K562 (cell line): ENCODE data around the gene ARHGAP30. TPM values are rescaled to one million over a fixed set of nuclear protein-coding genes. Genes with fewer than 3 reads are reported as not detected.

ENCODE experiments used
- ARHGAP35 ChIP-seq: fragments of 450-650 bp; IDR thresholded peaks from 2 replicates; pipeline ENCODE4 v1.6.1; 2018; ENCODE audit not compliant: partially characterized antibody
- ARNT ChIP-seq, 2 experiments: fragments of 450-650 bp; IDR thresholded peaks; 2 replicates each; pipeline ENCODE4 v1.6.1; 2016; ENCODE audit warnings: mild to moderate bottlenecking in 1 of 2
- DPF2 ChIP-seq: fragments of 450-650 bp; IDR thresholded peaks from 2 replicates; pipeline ENCODE4 v1.6.1; 2016
- GABPA ChIP-seq: fragments of 200-800 bp; sonication (Bioruptor generic); conservative IDR thresholded peaks from 2 replicates; pipeline ENCODE4 v1.6.1; 2016; ENCODE audit warnings: low read depth, missing genetic modification characterization, missing compliant biosample characterization
- IRF2 ChIP-seq: sonication (generic); formaldehyde crosslinking; IDR thresholded peaks from 2 replicates; pipeline ENCODE4 v1.8.1; 2022; ENCODE audit warnings: mild to moderate bottlenecking, missing genetic modification reagents
- KDM5B ChIP-seq: fragments of 200-600 bp; sonication (generic); IDR thresholded peaks from 2 replicates; pipeline ENCODE4 v1.6.1; 2012; ENCODE audit warnings: low read depth, mild to moderate bottlenecking, moderate library complexity, low read length, control low read depth, inconsistent platforms; ENCODE audit not compliant: insufficient replicate concordance
- LARP7 ChIP-seq: fragments of 450-650 bp; IDR thresholded peaks from 2 replicates; pipeline ENCODE4 v1.6.1; 2016
- POLR3A ChIP-seq: IDR thresholded peaks from 2 replicates; pipeline ENCODE4 v1.6.1; 2011; ENCODE audit warnings: borderline replicate concordance, mild to moderate bottlenecking, moderate library complexity; ENCODE audit not compliant: insufficient read length, insufficient read depth; ENCODE audit errors: extremely low read depth
- RFX7 ChIP-seq: fragments of 250-450 bp; sonication (Bioruptor Pico); IDR thresholded peaks from 2 replicates; pipeline ENCODE4 v1.5.1; 2021; ENCODE audit warnings: mild to moderate bottlenecking
- RNF2 ChIP-seq: sonication (generic); IDR thresholded peaks from 2 replicates; pipeline ENCODE4 v1.6.1; 2016
- SMAD3 ChIP-seq: fragments of 450-650 bp; formaldehyde crosslinking; conservative IDR thresholded peaks from 2 replicates; pipeline ENCODE4 v1.4.0; 2020; ENCODE audit warnings: mild to moderate bottlenecking
- STAG1 ChIP-seq: sonication (generic); formaldehyde crosslinking; IDR thresholded peaks from 2 replicates; pipeline ENCODE4 v1.5.0; 2020; ENCODE audit warnings: missing genetic modification reagents, borderline replicate concordance
- TAF9B ChIP-seq: fragments of 450-650 bp; IDR thresholded peaks from 2 replicates; pipeline ENCODE4 v1.6.1; 2018; ENCODE audit warnings: mild to moderate bottlenecking; ENCODE audit not compliant: partially characterized antibody
- TBL1XR1 ChIP-seq, 2 experiments: IDR thresholded peaks; 2 replicates each; pipeline ENCODE4 v1.6.1; 2012; ENCODE audit warnings: improper control_type of control experiment in 2 of 2, low read length in 2 of 2, mild to moderate bottlenecking in 1 of 2
- ZNF561 ChIP-seq: fragments of 450-650 bp; formaldehyde crosslinking; conservative IDR thresholded peaks from 2 replicates; pipeline ENCODE4 v1.4.0; 2020; ENCODE audit warnings: mild to moderate bottlenecking, moderate library complexity
- ZNF584 ChIP-seq: fragments of 200-800 bp; sonication (Bioruptor generic); IDR thresholded peaks from 2 replicates; pipeline ENCODE4 v1.6.1; 2016; ENCODE audit warnings: low read depth, mild to moderate bottlenecking, missing genetic modification characterization, missing compliant biosample characterization
- polyA plus RNA-seq, 8 experiments: library from polyadenylated mRNA; depleted of rRNA in 4 of 8; stranded (reverse) in 5 of 8; unstranded in 3 of 8; fragments of >200 nt; fragmentation: Nextera tagmentation in 2 of 8; fragmentation: Illumina TruSeq in 1 of 8; extraction: Ambion mirVana in 2 of 8; extraction: Trizol in 1 of 8; gene quantifications; 2 replicates each; pipeline versions ENCODE4 v1.2.1 to v1.2.3, GENCODE V29; 2011 to 2014; ENCODE audit warnings: inconsistent platforms in 1 of 8, missing spikeins in 1 of 8
- total RNA-seq, 7 experiments: library from RNA; depleted of rRNA in 6 of 7; stranded (reverse); fragments of >200 nt in 6 of 7; fragmentation: Illumina TruSeq in 2 of 7; extraction: Trizol in 2 of 7; gene quantifications; 2 replicates each; pipeline versions ENCODE4 v1.2.1 to v1.2.3, GENCODE V29; 2011 to 2021; ENCODE audit warnings: low replicate concordance in 1 of 7
- TF ChIP-seq, protein P1 (sequence below), 2 experiments: fragments of 450-650 bp; formaldehyde crosslinking in 1 of 2; IDR thresholded peaks; 2 replicates each; pipeline versions ENCODE4 v1.4.0 to v1.6.1; 2014 to 2020; ENCODE audit warnings: mild to moderate bottlenecking in 2 of 2, borderline replicate concordance in 1 of 2, low read depth in 1 of 2
- TF ChIP-seq, protein P2 (sequence below): fragments of 450-650 bp; formaldehyde crosslinking; IDR thresholded peaks from 2 replicates; pipeline ENCODE4 v1.4.0; 2020; ENCODE audit warnings: mild to moderate bottlenecking, moderate library complexity

The ARHGAP30 gene
- total and polyA plus RNA-seq, 9 of the 15 experiments (the other 6 are each of a cell fraction or from before 2014, with no cell fraction given): 0.01 to 0.73 (median 0.12) TPM

DNA sequence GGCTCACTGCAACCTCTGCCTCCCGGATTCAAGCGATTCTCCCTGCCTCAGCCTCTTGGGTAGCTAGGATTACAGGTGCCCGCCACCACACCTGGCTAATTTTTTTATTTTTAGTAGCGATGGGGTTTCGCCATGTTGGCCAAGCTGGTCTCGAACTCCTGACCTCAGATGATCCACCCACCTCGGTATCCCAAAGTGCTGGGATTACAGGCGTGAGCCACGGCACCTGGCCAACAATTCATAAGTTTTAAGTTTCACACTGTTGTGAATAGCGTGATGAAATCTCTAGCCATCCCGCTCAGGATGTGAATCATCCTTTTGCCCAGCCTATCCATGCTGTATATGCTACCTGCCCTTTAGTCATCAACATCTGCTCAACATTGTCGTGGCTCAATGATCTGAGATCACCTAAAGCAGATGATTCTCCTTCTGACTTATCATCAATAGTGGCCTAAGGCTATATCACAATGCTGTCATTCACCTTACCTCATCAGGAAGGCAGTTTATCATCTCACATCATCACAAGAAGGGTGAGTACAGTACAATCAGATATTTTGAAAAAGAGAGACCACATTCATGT, 45.5 kb upstream of the ARHGAP30 start (continued):
- TF ChIP-seq, protein P1, sequence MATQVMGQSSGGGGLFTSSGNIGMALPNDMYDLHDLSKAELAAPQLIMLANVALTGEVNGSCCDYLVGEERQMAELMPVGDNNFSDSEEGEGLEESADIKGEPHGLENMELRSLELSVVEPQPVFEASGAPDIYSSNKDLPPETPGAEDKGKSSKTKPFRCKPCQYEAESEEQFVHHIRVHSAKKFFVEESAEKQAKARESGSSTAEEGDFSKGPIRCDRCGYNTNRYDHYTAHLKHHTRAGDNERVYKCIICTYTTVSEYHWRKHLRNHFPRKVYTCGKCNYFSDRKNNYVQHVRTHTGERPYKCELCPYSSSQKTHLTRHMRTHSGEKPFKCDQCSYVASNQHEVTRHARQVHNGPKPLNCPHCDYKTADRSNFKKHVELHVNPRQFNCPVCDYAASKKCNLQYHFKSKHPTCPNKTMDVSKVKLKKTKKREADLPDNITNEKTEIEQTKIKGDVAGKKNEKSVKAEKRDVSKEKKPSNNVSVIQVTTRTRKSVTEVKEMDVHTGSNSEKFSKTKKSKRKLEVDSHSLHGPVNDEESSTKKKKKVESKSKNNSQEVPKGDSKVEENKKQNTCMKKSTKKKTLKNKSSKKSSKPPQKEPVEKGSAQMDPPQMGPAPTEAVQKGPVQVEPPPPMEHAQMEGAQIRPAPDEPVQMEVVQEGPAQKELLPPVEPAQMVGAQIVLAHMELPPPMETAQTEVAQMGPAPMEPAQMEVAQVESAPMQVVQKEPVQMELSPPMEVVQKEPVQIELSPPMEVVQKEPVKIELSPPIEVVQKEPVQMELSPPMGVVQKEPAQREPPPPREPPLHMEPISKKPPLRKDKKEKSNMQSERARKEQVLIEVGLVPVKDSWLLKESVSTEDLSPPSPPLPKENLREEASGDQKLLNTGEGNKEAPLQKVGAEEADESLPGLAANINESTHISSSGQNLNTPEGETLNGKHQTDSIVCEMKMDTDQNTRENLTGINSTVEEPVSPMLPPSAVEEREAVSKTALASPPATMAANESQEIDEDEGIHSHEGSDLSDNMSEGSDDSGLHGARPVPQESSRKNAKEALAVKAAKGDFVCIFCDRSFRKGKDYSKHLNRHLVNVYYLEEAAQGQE (IDR thresholded peaks at IDR 0.05; ENCODE audit: borderline replicate concordance): no peak
- TF ChIP-seq, protein P1 (CRISPR knock-in tag; IDR thresholded peaks at IDR 0.05; ENCODE audit: low read depth): no peak
- TF ChIP-seq ZNF561 (CRISPR knock-in tag) (no peak), SMAD3 (CRISPR knock-in tag) (no peak), DPF2 (peak; percentile 58; the same call in 1 of the 2 replicates), GABPA (tag) (0 out of 2 replicates have a peak, but pooled peaks have one; percentile 24), RNF2 (peak; percentile 55; the same call in 1 of the 2 replicates), TAF9B (peak; percentile 27), TBL1XR1 (IDR thresholded peaks at IDR 0.05; ENCODE audit: low read length in 2 of 2) (no peak), STAG1 (CRISPR knock-in tag) (no peak), IRF2 (CRISPR knock-in tag) (no peak), KDM5B (no peak), ZNF584 (CRISPR knock-in tag) (peak; percentile 84), ARHGAP35 (no peak), RFX7 (no peak), POLR3A (peak; percentile 59), ARNT (IDR thresholded peaks at IDR 0.05) (no peak), LARP7 (no peak)
- TF ChIP-seq, protein P2, sequence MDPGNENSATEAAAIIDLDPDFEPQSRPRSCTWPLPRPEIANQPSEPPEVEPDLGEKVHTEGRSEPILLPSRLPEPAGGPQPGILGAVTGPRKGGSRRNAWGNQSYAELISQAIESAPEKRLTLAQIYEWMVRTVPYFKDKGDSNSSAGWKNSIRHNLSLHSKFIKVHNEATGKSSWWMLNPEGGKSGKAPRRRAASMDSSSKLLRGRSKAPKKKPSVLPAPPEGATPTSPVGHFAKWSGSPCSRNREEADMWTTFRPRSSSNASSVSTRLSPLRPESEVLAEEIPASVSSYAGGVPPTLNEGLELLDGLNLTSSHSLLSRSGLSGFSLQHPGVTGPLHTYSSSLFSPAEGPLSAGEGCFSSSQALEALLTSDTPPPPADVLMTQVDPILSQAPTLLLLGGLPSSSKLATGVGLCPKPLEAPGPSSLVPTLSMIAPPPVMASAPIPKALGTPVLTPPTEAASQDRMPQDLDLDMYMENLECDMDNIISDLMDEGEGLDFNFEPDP: no peak
